ENCODE measurements around the gene AKAP5. TPM values are rescaled to one million over a fixed set of nuclear protein-coding genes. Genes with fewer than 3 reads are reported as not detected.
A peak's percentile ranks its signal among the peaks of the same experiment; 100 is the strongest.

AKAP5 gene
- total RNA-seq, 6 experiments from 2014 or later: 0.12 to 1.0 (median 0.30) TPM

DNA sequence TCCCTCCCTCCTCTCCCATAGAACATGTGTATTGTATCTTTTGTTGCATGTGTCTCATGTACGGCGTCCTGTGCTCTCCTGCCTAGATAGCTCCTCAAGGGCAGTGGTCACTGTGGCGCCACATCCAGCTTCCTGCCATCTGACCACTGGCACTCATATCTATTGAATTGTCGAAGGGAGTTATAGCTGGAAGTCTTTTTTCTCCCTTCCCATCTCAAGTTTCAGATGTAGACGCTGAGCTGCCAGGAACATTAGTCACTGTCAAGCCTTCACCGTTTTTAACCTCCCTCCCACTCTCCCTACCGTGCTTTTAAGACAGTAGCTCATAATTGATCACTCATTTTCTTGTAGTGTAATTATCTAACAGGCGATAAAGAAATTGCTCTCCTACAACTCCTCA lies 44.1 kb upstream of the AKAP5 start:
- no peaks in the 10 kb centered on the region for H3K9me3 ChIP-seq
- H3K27ac ChIP-seq: no peak overlapping the region
- no peak for DNase-seq
- ATAC-seq: peak in 2 of 4 donors; percentile 16 to 24
- intact Hi-C loops (cut with DNase I): no loop called here
- H3K4me1 ChIP-seq: no peaks in the 10 kb centered on the region
- 67% methylated on average over 8 of the region's 8 CpGs for WGBS (ENCODE audit: insufficient coverage, low coverage, low lambda C conversion rate, missing lambda C conversion rate)
- H3K36me3 ChIP-seq: peaks cover 0 to 95% (median 53%) of the 10 kb centered on the region in 4 donors
- no peak overlapping the region for H3K4me3 ChIP-seq
- no peaks in the 10 kb centered on the region for H3K27me3 ChIP-seq
- TF ChIP-seq, protein P1, sequence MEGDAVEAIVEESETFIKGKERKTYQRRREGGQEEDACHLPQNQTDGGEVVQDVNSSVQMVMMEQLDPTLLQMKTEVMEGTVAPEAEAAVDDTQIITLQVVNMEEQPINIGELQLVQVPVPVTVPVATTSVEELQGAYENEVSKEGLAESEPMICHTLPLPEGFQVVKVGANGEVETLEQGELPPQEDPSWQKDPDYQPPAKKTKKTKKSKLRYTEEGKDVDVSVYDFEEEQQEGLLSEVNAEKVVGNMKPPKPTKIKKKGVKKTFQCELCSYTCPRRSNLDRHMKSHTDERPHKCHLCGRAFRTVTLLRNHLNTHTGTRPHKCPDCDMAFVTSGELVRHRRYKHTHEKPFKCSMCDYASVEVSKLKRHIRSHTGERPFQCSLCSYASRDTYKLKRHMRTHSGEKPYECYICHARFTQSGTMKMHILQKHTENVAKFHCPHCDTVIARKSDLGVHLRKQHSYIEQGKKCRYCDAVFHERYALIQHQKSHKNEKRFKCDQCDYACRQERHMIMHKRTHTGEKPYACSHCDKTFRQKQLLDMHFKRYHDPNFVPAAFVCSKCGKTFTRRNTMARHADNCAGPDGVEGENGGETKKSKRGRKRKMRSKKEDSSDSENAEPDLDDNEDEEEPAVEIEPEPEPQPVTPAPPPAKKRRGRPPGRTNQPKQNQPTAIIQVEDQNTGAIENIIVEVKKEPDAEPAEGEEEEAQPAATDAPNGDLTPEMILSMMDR (IDR thresholded peaks at IDR 0.05): no peak
- TF ChIP-seq POLR2A (IDR thresholded peaks at IDR 0.05): no peak

DNA sequence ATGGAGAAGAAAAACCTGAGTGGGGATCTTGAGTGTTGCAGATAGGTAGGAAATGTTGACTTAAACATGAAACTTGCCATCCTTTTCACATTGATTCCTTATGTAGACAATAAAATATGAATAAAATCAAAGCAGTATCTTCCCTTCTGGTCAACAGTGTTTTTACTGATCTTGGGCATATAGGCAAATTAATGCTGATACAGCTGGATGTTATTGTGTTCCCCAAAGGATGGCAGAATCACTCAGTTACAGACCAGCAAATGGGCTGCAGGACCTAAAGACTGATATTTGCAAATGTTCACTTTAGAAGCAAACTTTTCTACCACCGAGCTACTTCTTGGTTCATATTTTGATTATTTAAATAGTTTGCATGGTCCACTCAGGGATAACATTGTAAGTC lies 43.3 kb upstream of the AKAP5 start:
- Histone ChIP-seq H3K4me1 (no peaks in the 10 kb centered on the region), H3K4me3 (no peak overlapping the region), H3K9me3 (no peaks in the 10 kb centered on the region), H3K27me3 (no peaks in the 10 kb centered on the region), H3K36me3 (peaks cover 0 to 95% (median 53%) of the 10 kb centered on the region in 4 donors), H3K27ac (no peak overlapping the region)
- WGBS (ENCODE audit: insufficient coverage, low coverage, low lambda C conversion rate, missing lambda C conversion rate): 86% methylated on average over 1 of the region's 1 CpG
- ATAC-seq (no peak), DNase-seq (no peak)
- intact Hi-C loops (cut with DNase I): no loop called here
- TF ChIP-seq POLR2A (IDR thresholded peaks at IDR 0.05): no peak
- TF ChIP-seq, protein P1 (IDR thresholded peaks at IDR 0.05): no peak

DNA sequence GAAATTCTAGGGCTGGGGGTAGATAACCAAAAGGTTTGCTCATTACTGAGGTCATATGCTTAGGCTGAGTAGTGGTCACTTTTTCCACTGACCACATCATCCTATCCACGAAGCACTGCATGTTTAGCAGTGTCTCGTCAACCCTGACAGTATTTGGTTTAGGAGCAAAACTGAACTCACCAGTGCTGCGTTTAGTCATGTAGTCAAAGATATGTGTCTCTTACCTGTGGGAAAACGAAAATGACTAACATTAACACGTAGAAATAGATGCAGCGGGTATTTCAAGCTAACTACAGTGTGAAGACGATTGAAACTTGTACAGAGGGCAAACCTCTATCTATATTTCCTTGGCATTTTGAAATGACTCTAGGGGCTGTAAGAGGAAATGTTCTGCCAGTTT lies 42.5 kb upstream of the AKAP5 start:
- Histone ChIP-seq H3K4me3 (no peak overlapping the region), H3K9me3 (no peaks in the 10 kb centered on the region), H3K27ac (no peak overlapping the region), H3K36me3 (peaks cover 0 to 95% (median 55%) of the 10 kb centered on the region in 4 donors), H3K27me3 (no peaks in the 10 kb centered on the region), H3K4me1 (no peaks in the 10 kb centered on the region)
- DNase-seq: no peak
- no peak for ATAC-seq
- TF ChIP-seq, protein P1 (IDR thresholded peaks at IDR 0.05): no peak
- TF ChIP-seq POLR2A (IDR thresholded peaks at IDR 0.05): no peak
- intact Hi-C loops (cut with DNase I): no loop called here
- WGBS (ENCODE audit: insufficient coverage, low coverage, low lambda C conversion rate, missing lambda C conversion rate): 89% methylated on average over 7 of the region's 7 CpGs

DNA sequence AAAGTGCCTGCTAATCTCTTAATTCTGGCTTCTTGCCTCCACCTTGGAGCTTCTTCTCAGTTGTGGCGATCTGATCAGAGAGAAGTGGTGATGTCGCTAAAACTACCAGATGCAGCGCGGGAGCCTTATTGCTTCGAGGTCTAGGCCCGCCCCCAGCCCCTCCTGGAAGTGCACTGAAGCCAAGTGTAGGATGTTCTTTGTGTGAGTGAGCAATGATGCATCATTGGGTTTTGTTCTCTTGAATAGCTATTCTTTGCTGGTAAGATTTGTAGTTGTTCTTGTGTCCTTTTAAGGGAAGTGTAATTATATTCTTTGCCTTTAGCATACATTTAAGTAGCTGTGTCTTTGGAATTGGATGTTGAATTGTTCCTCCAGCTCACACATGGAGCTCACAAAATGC lies 41.3 kb upstream of the AKAP5 start:
- no peak for ATAC-seq
- Histone ChIP-seq H3K4me1 (no peaks in the 10 kb centered on the region), H3K27me3 (no peaks in the 10 kb centered on the region), H3K9me3 (no peaks in the 10 kb centered on the region), H3K4me3 (no peak overlapping the region), H3K36me3 (peaks cover 0 to 96% (median 56%) of the 10 kb centered on the region in 4 donors), H3K27ac (no peak overlapping the region)
- TF ChIP-seq POLR2A (IDR thresholded peaks at IDR 0.05): no peak
- TF ChIP-seq, protein P1 (IDR thresholded peaks at IDR 0.05): no peak
- intact Hi-C loops (cut with DNase I): no loop called here
- 100% methylated on average over 6 of the region's 6 CpGs for WGBS (ENCODE audit: insufficient coverage, low coverage, low lambda C conversion rate, missing lambda C conversion rate)
- DNase-seq: no peak

DNA sequence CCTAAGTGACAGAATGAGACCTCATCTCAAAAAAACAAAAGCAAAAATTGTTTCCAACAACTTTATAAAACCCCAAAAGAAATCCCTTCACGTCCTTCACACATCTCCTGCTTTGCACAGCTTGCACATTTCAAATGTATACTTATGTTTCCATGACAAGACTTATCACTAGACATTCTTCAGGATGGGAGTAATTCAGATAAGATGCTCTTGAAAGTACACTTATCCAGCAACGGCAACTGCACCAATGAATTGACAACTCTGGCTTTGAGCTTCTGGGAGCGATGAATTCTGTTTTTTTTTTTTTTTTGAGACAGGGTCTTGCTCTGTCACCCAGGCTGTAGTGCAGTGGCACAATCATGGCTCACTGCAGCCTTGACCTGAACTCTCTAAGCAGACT lies 30.8 kb upstream of the AKAP5 start:
- no peak for DNase-seq
- no peak overlapping the region for H3K4me3 ChIP-seq
- intact Hi-C loops (cut with DNase I): no loop called here
- 71% methylated on average over 3 of the region's 3 CpGs for WGBS (ENCODE audit: insufficient coverage, low coverage, low lambda C conversion rate, missing lambda C conversion rate)
- ATAC-seq: no peak
- no peaks in the 10 kb centered on the region for H3K4me1 ChIP-seq
- no peak overlapping the region for H3K27ac ChIP-seq
- H3K27me3 ChIP-seq: no peaks in the 10 kb centered on the region
- H3K9me3 ChIP-seq: no peaks in the 10 kb centered on the region
- peaks cover 0 to 99% (median 58%) of the 10 kb centered on the region in 4 donors for H3K36me3 ChIP-seq
- no peak for TF ChIP-seq POLR2A (IDR thresholded peaks at IDR 0.05)
- TF ChIP-seq, protein P1 (IDR thresholded peaks at IDR 0.05): no peak
